ENCODE data around the gene C16orf89.

C16orf89 gene

DNA sequence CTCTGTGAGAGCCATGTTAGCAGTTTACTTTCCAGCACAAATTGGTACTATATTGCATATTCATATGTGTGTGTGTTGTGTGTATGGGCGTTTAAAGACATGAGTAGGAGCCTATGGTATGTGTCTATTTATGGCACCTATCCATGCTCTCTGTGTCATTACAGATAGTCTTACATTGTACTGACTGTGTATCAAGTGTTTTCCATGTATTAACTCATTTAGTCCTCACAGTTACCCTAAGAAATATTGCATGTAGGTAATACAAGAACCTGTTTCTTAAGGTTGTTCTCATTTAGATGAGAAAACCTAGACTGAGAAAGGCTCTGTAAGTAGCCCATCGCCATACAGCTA, 7.5 kb upstream of the C16orf89 start:
- ATAC-seq (no peak), DNase-seq (no peak)
- H3K27me3 Mint-ChIP-seq: no peaks in the 10 kb centered on the region
- H3K9me3 Mint-ChIP-seq: no peaks in the 10 kb centered on the region
- H3K36me3 Mint-ChIP-seq (ENCODE audit: low read depth): peaks cover 10% of the 10 kb centered on the region
- H3K4me1 Mint-ChIP-seq: peaks cover 25% of the 10 kb centered on the region
- H3K27ac Mint-ChIP-seq: peak overlapping the region; percentile 95
- peak overlapping the region; percentile 95 for H3K4me3 Mint-ChIP-seq

DNA sequence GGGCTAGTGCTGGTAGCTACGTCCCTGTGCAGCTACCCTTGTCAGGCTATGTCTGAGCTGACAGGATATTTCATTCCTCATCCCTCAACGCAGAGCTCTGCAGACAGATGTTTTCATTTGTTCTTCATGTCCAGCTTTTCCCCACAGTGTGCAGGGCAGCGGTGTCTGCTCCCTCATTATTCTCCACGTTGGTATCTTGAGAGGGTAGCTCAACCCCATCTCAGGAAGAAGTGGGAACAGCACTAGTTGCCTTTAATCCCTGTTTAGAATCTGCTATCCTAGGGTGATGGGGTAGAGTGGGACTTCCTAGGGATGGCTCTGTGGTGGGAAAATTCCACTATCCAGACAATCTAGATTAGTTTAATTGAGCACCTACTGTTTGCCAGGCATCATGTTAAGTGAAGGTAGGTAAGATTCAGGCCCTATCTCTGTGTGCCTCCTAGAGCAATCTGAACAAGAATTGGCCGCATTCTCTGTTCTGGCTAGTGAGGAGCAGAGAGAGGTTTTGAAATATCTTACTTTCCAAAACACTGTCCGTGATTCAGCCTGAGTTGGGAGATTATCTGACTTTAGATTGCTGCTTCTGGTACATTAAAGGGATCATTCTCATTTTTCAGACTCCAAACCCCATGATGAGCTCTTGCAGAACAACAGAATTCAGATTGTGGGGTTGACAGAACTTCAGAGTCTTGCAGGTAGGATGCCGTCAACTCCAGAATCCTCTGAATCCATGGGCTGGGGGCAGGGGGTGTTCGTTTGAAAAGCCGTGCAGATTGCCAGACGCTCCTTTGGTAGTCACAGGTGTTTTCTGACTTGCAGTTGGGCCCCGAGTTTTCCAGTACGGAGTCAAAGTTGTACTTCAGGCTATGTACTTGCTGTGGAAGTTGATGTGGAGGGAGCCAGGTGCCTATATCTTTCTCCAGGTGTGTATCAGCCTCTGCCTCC, 6.8 kb upstream of the C16orf89 start:
- H3K27me3 Mint-ChIP-seq: no peaks in the 10 kb centered on the region
- ATAC-seq (peak; percentile 25), DNase-seq (no peak)

DNA sequence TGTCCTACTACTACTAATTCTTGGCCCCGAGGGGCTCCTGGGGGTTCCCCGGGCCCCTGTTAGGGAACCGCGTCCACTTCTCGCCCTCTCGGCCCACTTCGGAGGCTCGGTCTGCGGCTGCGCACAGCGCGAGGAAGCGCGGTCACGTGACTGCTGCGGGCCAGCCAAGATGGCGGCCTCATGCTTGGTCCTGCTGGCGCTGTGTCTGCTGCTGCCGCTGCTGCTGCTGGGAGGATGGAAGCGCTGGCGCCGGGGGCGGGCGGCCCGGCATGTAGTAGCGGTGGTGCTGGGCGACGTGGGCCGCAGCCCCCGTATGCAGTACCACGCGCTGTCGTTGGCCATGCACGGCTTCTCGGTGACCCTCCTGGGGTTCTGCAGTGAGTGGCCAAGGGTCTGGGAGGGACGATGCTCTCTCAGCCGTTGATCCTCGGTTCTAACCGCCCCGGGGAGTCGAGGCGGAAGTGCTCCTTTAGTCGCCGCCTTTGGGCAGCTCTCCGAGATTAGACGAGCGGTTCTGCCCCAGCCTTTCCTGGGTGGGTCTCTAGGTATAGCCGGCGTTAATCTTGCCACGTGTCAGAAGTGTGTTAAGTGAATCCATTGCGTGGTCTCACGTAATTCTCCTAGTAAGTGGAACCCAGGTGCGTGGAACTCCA, 6.1 kb upstream of the C16orf89 start, which contains the start of gene ALG1:
ALG1 (plus strand) TSS at position 163 of the 653 bp plus-strand sequence; CDS start at position 170, 7 bp downstream.
- Mint-ChIP-seq H3K9me3 (no peaks in the 10 kb centered on the region), H3K27ac (peak within 1 kb of the TSS; percentile 95), H3K36me3 (ENCODE audit: low read depth) (peaks cover 10% of the 10 kb centered on the region), H3K4me3 (peak within 1 kb of the TSS; percentile 95), H3K27me3 (no peaks in the 10 kb centered on the region), H3K4me1 (peaks cover 25% of the 10 kb centered on the region)
- ATAC-seq (peak; percentile 91), DNase-seq (peak; percentile 93)

More for the DNA sequence above, 6.8 kb upstream of the C16orf89 start:
- Mint-ChIP-seq H3K36me3 (ENCODE audit: low read depth) (peaks cover 10% of the 10 kb centered on the region), H3K9me3 (no peaks in the 10 kb centered on the region), H3K4me3 (peak overlapping the region; percentile 95), H3K4me1 (peaks cover 25% of the 10 kb centered on the region), H3K27ac (peak overlapping the region; percentile 95)

DNA sequence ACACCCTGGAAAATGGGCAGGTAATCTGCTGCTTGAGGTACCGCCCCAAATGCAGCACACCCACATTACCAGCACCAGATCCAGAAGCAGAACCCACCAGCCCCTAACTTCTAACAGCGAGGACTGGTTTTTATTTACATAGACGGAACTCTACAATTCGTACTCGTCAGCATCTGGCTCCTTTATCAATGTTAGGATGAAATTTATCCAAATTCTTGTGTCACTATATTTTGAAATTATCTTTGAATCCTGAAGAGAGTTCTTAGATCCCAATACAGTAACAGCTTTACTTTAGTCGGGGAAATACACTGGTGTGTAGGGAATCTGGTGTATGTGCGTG, 5.6 kb upstream of the C16orf89 start:
- Mint-ChIP-seq H3K27ac (peak overlapping the region; percentile 95), H3K9me3 (no peaks in the 10 kb centered on the region), H3K27me3 (no peaks in the 10 kb centered on the region), H3K4me3 (peak overlapping the region; percentile 95), H3K4me1 (peaks cover 25% of the 10 kb centered on the region), H3K36me3 (ENCODE audit: low read depth) (peaks cover 8% of the 10 kb centered on the region)
- ATAC-seq (no peak), DNase-seq (no peak)

DNA sequence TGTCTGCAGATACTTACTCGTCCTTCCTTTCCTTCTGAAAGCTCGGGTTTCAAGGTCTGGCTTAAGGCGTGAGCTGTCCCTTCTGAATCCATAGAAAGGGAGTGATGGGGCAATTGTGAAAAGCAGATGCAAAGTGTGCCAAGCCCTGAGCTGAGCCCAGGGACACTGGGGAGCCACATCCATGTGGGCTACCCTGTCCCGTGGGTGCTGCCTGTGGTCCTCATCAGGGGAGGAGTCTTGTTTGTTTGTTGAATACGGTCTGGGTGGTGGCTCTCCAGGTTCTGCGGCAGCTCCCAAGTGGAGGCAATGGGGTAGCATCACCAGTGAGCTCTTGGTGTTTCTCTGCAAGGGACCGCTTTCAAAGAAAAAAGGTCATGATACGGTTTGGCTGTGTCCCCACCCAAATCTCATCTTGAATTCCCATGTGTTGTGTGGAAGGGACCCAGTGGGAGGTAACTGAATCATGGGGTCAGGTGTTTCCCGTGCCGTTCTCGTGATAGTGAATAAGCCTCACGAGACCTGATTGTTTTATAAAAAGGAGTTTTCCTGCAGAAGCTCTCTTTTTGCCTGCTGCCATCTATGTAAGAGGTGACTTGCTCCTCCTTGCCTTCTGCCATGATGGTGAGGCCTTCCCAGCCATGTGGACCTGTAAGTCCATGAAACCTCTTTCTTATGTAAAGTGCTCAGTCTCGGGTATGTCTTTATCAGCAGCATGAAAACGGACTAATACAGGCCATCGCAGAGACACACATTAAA, 4.9 kb upstream of the C16orf89 start:
- no peaks in the 10 kb centered on the region for H3K9me3 Mint-ChIP-seq
- H3K27me3 Mint-ChIP-seq: no peaks in the 10 kb centered on the region
- H3K4me3 Mint-ChIP-seq: peak overlapping the region; percentile 95
- H3K27ac Mint-ChIP-seq: peak overlapping the region; percentile 95
- no peak for DNase-seq
- H3K36me3 Mint-ChIP-seq (ENCODE audit: low read depth): peaks cover 5% of the 10 kb centered on the region
- no peak for ATAC-seq
- peaks cover 25% of the 10 kb centered on the region for H3K4me1 Mint-ChIP-seq

DNA sequence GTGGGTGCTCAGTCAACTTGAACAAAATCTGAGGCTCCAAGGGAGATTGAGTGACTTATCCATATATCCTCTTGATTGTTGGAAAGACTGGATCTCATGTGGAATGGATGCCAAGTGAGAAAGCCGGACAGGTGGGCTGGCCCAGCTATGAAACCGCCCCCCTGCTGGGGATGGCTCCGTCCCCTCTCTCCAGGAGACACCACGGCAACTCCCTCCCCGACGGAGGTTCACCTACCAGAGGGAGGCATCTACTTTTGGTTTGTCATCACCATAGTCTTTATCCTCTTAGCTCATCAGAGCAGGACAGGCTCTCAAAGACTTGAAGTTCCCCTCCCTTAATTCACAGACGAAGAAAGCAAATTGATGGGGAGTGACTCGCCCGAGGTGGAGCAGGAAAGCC, 4.1 kb upstream of the C16orf89 start:
- H3K27me3 Mint-ChIP-seq: no peaks in the 10 kb centered on the region
- H3K4me1 Mint-ChIP-seq: peaks cover 25% of the 10 kb centered on the region
- H3K36me3 Mint-ChIP-seq (ENCODE audit: low read depth): no peaks in the 10 kb centered on the region
- H3K4me3 Mint-ChIP-seq: no peak overlapping the region
- no peak for ATAC-seq
- no peaks in the 10 kb centered on the region for H3K9me3 Mint-ChIP-seq
- DNase-seq: no peak
- H3K27ac Mint-ChIP-seq: peak overlapping the region; percentile 18

DNA sequence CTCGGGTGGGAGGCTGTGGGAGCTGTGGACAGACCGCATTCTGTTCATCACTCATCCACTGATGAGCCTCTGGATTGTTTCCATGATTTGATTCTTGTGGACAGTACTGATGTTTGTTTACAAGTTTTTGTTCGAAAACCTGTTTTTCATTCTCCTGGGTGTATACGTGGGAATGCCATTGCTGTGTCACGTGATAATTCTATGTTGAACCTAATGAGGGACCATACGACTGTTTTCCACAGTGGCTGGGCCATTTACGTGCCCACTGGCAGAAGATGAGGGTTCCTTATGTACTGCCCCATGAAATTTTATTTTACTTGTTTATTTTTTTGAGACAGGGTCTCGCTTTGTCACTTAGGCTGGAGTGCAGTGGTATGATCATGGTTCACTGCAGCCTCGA, 3.3 kb upstream of the C16orf89 start:
- ATAC-seq (no peak), DNase-seq (no peak)
- Mint-ChIP-seq H3K4me3 (no peak overlapping the region), H3K9me3 (no peaks in the 10 kb centered on the region), H3K27ac (no peak overlapping the region), H3K4me1 (peaks cover 25% of the 10 kb centered on the region), H3K36me3 (ENCODE audit: low read depth) (no peaks in the 10 kb centered on the region), H3K27me3 (no peaks in the 10 kb centered on the region)

DNA sequence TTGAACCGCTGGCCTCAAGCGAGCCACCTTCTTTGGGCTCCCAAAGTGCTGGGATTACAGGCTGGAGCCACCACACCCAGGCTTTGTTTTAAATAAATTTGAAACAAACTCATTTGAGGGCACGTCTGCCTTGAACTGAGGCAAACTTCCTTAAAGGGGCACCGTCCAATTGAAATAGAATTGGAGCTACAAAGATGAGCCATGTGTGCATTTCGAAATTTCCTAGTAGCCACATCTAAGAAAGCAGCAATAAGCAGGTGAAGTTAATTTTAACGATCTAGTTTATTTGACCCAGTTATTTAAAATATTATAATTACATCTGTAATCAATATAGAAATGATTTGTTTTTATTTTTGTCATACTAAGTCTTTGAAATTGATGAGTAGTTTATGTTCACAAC, 755 bp upstream of the C16orf89 start:
- Mint-ChIP-seq H3K27ac (no peak overlapping the region), H3K4me3 (no peak overlapping the region), H3K36me3 (ENCODE audit: low read depth) (no peaks in the 10 kb centered on the region), H3K27me3 (no peaks in the 10 kb centered on the region), H3K4me1 (peaks cover 7% of the 10 kb centered on the region), H3K9me3 (no peaks in the 10 kb centered on the region)
- ATAC-seq: no peak
- DNase-seq: no peak

DNA sequence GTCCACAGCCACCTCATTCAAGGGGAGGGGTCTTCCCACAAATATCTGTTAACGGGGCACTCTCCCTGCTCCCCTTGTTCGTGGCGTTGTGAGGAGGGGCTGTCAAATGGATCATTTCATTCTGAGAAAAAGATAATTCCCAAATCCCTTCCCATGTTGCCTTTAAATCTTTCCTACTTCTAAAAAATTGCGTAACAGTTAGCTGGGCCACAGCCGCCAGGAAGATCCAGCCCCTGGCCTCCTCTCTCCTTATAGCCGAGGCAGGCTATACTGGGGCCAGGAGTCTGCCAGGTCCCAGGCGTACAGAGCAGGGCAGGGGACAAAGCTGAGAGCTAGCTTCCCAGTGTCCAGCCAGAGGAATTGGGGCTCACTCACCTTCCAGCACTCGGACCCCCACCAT, 430 bp downstream of the C16orf89 start:
- Mint-ChIP-seq H3K36me3 (ENCODE audit: low read depth) (no peaks in the 10 kb centered on the region), H3K4me1 (no peaks in the 10 kb centered on the region), H3K27ac (no peak overlapping the region), H3K4me3 (no peak overlapping the region), H3K27me3 (no peaks in the 10 kb centered on the region), H3K9me3 (no peaks in the 10 kb centered on the region)
- ATAC-seq (no peak), DNase-seq (no peak)

DNA sequence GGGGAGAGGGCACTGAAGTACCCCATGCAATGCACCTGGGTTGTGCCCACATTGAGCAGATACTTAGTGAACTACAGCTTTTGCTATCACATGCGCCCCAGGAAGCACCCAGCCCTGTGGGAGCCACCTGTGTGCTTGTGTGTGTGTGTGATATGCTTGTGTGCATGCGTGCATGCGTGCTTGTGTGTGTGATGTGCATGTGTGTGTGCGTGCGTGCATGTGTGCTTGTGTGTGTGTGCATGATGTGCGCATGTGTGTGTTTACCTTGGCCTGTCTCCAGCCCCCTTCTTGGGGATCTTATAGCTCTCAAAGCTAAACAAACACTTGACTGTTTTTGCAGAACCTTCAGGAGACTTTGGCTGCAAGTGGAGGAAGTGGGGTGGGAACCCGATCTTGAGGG, 841 bp downstream of the C16orf89 start:
- Mint-ChIP-seq H3K36me3 (ENCODE audit: low read depth) (no peaks in the 10 kb centered on the region), H3K27ac (no peak overlapping the region), H3K9me3 (no peaks in the 10 kb centered on the region), H3K27me3 (no peaks in the 10 kb centered on the region), H3K4me3 (no peak overlapping the region), H3K4me1 (no peaks in the 10 kb centered on the region)
- DNase-seq: no peak
- ATAC-seq: no peak

DNA sequence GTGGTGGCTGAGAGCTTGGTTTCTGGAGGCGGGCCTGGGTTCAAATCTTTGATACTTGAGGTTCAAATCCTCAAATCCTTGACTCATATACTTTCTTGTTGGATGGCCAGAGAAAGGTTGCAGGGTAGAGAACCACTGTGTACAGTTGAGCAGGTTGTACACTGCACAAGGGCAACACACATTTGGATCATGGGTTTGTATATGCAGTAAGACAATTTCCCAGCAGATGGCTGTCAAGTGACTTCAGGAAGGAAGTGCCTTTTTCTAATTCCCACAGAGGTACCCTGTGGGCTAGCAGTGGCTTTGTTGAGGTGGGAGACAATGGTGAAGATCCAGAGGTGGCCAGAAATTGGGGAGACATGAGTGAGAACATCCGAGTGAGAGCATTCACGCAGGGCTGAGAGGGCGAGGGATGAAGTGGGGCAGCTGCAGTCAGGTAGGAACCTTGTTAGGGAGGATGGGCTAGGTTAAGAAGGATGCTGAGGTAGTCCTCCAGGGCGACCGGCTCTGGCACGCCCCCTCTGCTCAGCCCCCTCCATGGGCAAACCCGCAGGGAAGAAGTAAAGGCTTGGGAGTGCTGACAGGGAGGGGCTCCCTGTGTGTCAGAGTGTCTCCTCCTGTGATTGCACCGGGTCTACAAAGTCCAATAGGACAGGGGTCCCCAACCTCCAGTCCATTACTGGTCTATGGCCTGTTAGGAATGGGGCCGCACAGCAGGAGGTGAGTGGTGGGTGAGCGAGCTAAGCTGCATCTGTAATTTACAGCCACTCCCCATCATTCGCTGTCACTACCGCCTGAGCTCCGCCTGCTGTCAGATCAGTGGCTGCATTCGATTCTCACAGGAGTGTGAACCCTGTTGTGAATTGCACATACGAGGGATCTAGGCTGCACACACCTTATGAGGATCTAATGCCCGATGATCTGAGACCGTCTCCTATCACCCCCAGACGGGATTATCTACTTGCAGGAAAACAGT, 2.7 kb downstream of the C16orf89 start:
- H3K27ac Mint-ChIP-seq: no peak overlapping the region
- no peaks in the 10 kb centered on the region for H3K9me3 Mint-ChIP-seq
- no peaks in the 10 kb centered on the region for H3K36me3 Mint-ChIP-seq (ENCODE audit: low read depth)
- H3K4me3 Mint-ChIP-seq: no peak overlapping the region
- no peaks in the 10 kb centered on the region for H3K27me3 Mint-ChIP-seq
- ATAC-seq (no peak), DNase-seq (no peak)
- H3K4me1 Mint-ChIP-seq: no peaks in the 10 kb centered on the region

DNA sequence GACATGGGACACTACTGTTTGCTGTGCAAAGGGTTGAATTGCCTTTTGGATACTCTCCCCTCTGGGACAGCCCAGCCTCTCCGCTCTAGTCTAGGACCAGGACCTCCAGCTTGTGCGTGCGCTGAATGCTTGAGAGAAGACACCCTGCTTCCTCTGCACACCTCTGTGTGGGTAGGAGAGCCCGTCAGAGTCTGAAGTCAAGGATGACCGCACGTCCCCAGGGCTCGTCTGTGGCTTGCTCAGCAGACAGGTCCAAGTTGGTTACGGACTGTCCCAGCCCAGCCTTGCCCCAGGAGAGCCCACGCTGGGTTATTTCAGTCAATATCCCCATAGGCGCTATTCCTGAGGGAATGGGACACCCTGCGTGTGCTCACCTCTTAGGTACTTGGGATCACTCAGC, 3.7 kb downstream of the C16orf89 start:
- Mint-ChIP-seq H3K4me1 (no peaks in the 10 kb centered on the region), H3K36me3 (ENCODE audit: low read depth) (no peaks in the 10 kb centered on the region), H3K27ac (no peak overlapping the region), H3K9me3 (no peaks in the 10 kb centered on the region), H3K27me3 (no peaks in the 10 kb centered on the region), H3K4me3 (no peak overlapping the region)
- ATAC-seq: no peak
- DNase-seq: no peak

DNA sequence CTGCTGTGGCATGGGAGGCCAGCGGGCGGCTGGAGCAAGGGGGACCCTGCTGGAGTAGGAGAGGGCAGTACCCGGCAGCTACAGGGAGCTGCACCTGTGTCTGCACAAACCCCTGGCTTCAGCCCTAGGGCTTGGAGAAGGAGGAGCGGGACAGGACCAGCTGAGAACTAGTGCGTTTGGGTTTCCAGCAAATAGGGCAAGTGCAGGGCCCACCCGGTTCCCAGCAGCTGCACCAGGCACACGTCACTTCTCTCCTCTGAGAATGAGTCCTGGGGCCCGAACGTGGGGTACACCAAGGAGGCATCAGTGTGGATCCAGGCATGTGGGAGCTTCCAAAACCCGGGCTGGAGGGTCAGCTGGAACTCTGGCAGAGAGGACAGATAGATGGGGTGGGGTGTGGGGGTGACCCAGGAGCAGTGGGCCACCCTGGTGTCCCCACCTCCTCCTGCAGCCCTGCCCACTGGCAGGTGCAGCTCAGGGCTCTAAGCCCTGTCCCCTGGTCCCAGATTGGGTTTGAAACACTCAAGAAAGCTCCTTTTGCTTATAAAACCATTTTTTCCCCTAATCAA, 5.6 kb downstream of the C16orf89 start:
- no peak for DNase-seq
- Mint-ChIP-seq H3K27me3 (no peaks in the 10 kb centered on the region), H3K27ac (no peak overlapping the region), H3K36me3 (ENCODE audit: low read depth) (no peaks in the 10 kb centered on the region), H3K9me3 (no peaks in the 10 kb centered on the region), H3K4me3 (no peak overlapping the region), H3K4me1 (no peaks in the 10 kb centered on the region)
- no peak for ATAC-seq

Measured in activated naive CD8-positive, alpha-beta T cell treated with anti-CD3 and anti-CD28 coated beads, Interleukin-2, amount 50 U/mL, for 24 hours (primary cell).